Activated CD4-positive, alpha-beta T cell treated with anti-CD3 and anti-CD28 coated beads for 4 hours (primary cell): Measurements from ENCODE around the gene ST6GAL2.

Experiments used
- DNase-seq, 2 donors: peaks; one replicate each; pipeline ENCODE4 v3.0.0-alpha.2; 2020

Gene ST6GAL2

DNA sequence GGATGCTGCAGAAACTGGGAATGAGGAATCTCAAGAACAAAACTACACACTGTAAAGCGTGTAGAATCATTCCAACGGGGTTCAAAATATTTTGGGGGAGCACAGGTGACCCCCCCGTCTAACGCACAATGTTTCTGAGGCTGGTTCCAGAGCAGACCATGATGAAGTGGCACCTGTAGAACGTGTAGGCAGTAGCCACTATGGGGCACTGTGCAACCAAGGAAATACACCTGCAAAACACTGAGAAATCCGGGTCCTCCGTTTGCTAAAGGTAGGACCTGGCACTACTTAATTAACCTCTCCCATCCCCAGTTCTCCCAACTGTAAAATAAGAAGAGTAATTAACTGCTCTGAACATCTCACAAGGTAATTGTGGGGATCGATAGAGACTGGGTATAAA lies 22.6 kb downstream of the ST6GAL2 start:
- no peak for DNase-seq

DNA sequence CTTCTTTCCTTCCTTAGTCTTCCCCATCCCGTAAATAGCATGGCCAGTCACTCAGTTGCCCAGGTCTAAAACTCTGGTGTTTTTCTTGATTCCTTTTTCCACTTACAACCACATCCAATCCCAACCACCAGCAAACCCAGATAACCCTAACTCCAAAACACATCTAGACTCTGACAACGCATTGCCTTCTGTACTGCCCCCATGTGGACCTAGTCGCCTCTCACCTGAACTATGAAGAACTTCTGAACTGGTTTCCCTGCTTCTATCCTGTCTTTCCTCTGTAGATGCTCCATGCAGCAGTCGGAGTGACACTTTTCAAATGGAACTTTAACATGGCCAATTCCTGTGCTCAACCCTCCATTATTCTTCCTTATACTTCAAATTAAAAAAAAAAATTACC lies 26.5 kb downstream of the ST6GAL2 start:
- no peak for DNase-seq

DNA sequence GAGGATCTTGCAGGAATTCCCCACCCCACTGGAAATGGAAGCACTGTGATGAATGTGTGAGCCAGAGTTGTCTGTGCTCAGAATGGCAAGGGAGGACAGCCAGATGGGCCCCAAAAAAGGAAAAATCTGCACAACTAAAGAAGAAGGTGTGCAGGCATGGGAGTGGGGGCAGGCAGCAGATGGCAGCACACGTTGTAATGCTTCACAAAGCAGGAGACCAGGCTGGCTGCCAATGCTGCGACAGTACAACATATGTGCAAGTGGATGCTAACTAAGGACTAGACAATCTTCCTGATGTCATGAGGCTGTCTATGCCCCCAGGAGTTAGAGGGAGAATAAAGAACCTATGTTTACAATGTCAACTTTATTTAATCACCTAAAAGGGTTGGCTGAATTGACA lies 27.2 kb downstream of the ST6GAL2 start:
- DNase-seq, result no peak

DNA sequence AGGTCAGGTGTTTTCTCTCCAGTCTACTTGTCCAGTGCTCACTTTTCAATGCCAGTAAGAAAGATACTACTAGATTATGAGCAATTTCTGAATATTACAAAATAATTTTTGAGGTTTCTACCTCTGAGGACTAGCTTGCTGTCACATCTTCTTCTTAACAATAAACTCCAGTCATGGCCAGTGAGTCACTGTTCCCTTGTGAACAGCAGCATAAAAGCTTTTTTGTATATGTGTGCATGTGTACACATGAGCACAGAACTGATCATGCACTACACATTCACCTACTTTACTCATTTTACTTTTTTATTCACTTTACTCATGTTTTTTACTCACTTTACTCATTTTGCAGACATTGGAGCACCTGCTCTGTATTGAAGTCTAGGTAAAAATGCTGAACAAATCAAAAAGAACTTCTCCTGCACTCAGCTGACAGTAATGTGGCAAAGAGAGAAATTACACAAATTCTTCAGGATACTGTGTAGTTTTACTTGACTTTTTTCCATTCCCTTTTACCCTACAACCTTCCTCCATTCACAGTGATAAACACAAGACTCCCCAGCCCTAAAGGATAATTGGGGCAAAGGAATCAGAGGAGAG lies 28.0 kb downstream of the ST6GAL2 start:
- DNase-seq, result no peak

DNA sequence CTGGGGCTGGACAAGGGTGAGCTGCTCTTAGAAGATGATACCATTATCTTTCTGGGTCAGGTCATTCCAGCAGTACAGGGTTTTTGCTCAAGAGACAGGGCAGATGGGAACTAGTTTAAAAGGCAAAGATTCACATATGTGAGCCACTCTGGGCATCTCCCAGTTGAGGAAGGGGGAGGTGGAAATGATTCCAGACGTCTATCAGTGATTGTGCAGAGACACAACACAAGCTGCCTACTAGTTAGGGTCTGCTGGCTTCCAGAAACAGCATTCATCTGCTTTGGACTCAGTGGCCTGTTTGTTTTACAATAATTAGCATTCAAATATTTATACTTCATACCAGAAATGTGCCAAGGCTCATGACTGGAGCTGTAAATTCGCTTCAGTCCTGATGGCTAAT lies 32.3 kb downstream of the ST6GAL2 start:
- no peak for DNase-seq

DNA sequence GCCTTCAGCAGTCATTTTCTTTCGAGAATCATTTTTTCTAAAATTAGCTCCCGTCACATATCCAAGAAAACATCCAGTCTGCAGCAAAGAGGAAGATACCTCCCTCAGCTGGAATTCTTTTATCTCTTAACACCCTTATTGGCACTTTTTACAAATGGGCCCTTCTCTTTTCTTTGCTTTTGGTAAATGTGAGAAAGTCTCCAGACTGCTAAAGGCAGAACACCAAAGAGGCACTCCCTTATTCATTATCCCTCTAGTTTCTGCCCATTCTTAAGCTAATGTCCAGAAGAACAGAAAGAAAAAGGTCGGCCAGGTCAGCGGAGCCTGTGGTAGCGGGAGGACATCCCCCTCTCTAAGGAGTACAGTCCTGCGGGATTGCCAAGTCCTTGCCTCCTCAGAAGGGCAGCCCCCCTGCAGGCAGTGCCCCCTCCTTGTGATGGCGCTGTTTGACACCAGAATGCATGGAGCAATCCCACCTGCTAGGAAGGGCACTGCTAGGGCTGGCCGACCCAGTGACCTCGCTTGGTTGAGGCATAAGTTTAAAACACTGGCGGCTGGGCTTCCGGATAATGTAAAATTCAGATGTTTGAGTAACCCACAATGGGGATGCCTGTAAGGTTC lies 34.0 kb downstream of the ST6GAL2 start:
- DNase-seq, result no peak

DNA sequence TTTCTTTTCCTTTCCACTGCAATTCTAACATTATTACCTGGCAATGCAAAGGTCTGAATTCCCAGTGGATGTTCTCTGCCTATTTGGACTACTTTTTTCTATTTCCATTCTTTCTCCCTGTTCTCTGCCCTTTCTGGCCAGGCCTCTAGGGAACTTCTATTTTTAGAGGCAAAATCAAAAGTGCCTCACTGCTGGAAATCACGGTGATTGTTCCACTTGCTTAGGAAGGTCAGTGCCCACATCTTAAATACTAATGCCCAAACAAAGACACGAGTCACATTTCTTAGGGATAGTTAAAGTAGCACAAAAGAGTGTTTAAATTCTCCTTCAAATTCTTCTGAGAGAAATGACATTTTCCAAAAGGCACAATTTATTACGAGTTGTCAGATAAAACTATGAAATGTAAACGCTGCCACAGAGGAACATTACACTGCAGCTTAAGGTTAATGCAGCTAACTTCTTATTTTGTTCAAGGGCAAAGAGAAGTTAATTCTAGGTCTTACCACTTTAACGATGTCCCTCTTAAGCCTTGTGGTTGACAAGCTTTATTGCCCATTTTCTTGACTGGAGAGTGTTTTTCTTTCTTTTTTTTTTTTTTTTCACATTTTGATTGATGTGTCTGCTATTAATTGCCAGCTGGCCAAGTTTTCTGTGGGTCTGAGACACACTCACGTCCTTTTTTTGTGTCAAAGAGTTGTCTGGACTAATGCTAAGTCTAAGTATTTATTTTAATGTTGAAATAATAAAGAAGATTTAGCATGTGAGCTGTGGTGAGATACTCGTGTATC lies 34.7 kb downstream of the ST6GAL2 start:
- DNase-seq, result no peak

DNA sequence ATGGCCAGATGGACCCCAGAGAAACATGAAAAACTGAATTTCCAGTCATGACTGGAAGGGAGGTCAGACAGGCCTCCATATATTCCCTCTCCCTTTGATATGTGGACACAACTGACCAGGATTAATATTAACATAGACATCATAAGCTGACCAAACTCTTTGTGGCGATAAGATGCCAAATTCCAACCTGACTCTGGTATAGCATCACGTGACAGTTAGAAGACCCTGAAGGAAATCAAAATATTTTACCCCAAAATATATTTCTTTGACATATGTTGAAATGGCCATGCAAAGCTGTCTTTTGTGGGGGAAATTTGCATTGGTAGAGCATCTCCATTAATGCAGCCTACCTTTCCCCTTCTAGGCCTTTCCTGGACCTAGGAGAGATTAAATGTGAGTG lies 36.7 kb downstream of the ST6GAL2 start:
- DNase-seq, result no peak

DNA sequence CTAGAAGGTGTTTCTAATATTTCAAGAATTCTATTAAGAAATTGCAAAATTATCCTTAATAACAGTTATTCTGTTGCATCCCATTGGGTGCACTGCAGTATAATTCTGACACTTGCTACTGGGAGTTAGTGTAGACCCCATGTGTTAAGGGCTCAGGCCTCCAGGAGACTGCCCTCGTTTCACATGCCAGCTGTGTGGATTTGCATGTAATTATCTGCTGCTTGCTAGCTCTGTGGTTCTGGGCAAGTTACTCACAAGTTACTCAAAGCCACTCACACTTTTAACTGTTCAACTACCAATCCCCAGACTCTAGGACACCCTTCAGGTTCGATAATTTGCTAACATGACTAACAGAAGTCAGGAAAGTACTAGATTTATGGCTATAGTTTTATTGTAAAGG lies 38.6 kb downstream of the ST6GAL2 start:
- DNase-seq, result no peak

DNA sequence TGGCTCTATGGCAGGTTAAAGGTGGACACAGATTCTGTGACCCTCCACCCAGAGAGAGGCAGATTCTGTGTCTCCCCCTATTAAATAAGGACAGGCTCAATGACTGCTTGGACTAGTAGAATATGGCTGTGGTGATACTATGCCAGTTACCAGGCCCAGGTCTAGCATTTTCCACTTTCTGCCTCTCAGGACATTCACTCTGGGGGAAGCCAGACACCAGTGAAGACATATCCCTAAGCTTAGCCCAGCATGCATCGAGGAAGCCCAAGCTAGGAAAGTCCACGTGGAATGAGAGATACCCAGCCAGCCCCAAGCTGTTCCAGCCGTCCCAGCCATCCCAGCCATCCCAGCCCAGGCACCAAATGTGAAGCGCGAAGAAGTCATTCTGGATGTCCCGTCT lies 40.3 kb downstream of the ST6GAL2 start:
- DNase-seq, result no peak

DNA sequence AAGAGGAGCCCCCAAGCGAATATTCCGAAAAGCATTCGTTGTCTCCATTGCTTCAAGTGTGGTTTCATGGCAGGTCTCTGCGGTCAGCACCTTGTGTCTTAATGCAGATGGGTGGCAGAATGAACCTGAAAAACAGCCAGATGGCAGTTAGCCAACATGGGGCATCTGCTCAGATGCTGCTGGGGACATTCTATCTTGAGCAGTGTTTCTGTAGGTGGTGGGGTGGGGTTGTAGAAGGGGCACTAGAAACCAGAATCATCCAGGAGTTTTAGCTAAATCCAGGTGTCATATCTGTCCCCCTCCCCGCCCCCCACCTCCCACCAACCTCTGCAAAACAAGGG lies 42.1 kb downstream of the ST6GAL2 start:
- no peak for DNase-seq

DNA sequence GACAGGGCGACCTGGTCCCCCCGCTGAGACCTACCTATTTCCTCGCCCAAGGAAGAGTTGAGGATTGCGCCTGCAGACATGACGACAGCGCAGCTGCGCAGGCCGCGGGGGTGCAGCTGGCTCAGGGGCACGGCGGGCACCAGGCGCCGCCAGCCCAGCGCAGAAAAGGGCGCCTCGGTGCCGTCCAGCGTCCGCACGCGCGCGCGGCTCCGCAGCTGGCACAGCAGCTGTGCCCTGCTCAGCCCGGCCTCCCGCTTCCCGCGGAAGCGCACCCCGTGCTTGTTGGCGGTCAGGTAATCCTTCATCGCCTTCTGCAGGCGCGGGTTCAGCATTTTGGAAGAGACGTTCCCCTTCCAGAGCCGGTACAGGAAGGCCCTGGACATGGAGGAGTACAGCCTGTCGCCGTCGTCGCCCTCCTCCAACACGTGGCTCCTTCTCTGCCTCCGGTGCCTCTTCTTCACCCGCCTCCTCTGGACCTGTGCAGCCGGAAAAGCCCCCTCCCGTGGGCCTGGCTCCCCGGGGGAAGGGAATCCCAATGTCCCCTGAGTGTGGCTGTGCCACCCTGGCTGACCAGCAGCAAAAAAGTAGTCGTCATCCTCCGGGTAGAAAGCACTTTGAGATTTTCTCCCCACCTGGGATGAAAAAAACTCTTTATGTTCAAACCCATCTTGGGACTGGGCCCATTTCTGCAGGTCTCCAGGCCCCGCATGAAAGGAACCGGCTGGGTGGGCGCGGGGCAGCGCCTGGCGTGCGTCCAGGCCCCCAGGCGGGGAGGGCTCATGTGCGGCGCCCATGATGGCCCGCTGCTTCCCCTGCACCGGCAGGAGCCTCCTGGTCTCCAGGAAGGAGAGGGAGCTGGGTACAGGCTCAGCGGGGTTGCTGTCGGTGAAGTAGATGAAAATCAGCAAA lies 42.7 kb downstream of the ST6GAL2 start:
- no peak for DNase-seq

DNA sequence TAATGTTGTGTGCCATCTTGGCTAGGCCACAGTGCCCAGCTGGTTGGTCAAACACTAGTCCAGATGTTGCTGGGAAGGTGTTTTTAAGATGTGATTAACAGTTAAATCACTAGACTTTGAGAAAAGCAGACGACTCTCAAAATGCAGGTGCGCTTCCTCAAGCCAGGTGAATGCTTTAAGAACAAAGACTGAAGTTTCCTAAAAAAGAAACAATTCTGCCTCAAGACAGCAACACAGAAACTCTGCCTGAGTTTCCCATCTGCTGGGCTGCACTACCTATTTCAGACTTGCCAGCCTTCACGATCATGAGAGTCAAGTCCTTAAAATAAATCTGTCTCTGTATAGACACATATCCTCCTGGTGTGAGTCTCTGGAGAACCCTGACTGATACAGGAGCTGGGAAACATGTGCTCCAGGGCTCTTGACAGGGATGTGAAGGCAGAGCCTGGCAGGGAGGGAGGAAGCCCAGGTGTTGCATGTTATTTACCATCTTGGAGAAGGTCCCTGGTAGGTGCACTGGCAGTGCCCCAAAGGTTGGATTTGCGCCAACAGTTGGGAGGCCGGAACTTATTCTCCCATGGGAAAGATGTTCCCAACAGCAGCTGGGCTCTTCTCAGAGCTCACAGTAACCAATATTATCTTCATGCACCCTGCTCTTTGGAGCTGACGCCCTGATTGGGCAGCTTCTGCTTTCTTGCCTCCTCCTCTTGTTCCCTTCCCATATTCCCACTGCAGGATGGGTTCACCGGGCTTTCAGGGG lies 43.9 kb downstream of the ST6GAL2 start:
- no peak for DNase-seq

DNA sequence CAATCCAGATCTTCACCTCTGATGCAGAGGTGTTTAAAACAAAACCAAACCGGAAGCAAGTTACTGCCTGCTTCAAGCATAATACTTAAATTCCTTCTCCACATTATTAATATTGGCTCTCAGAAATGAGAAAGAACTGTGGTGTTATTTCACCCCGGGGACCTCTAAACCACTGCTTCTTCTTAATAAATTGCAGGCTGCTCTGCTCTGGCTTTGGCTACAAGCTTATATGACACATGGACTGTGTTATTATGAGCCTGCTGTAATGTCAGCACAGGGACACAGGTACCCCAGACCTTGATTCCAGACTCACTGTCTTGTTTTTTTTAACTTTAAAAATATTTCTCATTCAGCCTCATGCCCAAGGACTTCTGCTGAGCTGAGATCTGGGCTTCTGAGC lies 45.1 kb downstream of the ST6GAL2 start:
- no peak for DNase-seq

DNA sequence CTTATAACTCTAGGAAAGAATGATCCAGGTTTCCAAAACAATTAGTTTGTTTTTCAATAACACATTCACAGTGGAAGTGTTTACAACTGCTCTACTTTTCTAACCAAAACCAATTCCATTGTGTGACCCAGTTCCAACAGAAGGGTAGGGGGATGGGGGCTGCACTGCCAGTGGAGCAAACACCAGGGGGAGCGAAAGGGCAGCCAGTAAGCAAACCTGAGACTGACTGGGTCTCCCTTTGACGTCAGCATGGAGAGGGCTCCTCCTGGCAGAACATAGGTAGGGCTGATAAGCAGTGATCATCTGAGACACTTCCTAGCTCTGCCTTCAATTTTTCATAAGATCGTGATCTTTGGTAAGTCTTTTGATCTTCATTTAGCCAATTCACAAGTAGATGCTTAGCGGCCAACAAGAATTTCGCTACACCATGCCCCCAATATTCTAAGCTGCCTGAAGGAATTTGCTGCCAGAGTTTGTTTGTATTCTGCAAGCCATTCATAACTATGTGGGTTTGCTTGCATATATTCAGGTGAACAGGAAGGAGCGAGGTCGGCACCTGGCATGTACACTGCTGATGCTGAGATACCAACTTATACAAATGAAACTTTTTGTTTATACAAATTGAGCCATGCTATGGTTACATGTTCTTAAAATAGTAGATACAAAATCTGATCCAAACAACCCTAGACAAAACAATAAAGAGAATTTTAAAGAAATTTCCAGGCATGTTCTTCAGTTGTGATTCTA lies 45.9 kb downstream of the ST6GAL2 start:
- DNase-seq, result no peak

DNA sequence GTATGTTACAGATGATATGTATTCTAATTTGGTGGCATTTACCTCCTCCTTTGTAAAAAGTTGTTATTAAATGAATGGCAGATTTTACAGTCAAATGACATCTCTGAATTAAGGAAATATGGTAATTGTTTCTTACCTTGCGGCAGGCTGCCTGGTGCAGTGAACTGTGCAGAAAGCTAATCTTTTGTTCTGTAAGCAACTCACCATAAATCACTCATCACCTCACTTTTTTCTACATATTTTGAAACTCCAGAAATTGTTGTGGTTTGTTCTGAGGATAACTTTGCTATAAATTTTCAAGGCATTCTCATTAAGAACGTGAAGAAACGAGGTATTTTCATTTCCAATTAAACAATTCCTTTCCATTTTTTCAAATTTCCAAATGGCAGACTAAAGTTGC lies 52.7 kb downstream of the ST6GAL2 start:
- no peak for DNase-seq

DNA sequence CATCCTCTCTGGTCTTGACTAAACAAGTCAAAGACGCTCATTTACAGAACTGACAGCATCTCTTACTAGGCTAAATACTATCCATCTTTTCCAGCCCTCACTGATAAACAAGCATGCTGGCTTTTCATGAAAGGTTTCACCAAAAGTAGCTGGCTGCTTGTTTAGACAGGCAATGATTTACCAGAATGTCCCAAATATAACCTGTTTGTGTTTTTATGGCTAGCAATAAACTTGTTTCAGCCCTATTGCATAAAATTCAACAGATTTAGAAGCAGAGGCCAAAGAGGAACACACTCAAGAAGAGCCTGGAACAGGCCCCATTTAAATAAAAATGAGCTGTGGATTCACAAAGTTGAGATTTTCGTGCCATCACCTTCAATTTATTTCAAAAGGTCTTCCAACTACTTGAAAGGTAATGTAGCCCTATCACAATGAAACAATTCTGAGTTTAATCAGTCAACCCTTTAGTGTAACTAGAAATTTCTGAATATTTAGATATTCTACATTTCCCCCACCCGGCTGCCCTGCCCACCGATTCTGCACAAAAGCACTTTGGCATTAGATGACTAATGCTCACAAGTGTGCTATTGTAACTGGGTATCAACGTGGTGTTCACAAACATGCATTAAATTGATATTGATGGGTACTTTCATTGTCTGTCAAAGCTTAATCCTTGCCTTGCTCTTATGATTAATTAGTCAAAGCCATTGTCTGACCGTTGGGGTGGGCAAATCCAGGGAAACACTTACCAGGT lies 54.0 kb downstream of the ST6GAL2 start:
- DNase-seq, result no peak

DNA sequence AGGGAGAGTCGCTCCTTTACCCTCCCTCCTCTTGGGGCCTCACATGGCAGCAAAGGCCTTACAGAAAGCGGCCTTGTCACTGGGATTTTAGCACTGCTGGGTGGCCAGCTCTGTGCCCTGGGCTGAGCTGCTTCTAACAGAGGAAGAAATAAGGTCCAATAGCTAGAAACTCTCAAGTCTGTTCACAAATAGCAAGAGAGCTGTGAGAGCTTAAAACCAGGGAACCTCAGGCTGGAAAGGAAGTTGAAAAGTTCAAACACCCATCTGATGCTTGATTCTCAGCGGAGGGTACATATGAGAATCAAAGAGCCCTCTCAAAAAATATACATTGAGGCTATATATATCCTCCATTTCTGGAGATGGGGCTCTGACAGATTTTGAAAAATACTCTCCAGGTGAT lies 54.7 kb downstream of the ST6GAL2 start:
- no peak for DNase-seq

DNA sequence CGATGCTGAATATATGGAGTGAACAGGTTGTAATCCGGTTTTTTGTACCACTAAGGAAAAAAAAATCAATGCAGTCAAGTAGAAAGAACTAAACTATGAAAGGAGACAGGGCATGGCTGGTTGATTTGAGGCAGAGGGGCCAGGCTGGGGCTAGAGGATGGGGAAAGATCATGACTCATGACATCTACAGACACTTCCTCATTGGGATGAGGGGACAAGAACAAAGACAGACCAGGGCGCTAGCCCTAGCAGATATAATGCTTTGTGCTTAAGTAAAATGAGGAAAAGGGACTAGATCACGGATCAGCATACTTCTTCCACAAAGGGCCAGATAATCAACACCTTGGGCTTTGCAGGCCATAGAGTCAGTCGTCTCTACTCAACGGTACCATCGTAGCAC lies 55.8 kb downstream of the ST6GAL2 start:
- no peak for DNase-seq

DNA sequence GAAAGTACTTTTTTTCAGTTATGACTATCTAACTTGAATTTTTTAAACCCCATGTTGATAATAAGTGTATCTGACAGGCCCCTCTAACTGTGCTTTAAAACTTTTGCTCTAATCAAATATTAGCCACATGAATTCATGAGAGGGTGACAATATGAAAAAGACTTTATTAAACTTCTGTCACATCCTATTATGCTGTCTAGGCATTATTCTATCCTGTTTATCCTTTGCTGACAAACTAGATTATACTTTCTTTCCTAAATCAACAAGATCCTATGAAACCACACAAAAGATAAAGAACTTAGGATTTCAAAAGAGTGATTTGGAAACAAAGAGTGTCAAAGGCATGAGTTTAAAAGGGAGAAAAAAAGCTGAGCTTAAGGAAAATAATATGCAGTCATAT lies 57.8 kb downstream of the ST6GAL2 start:
- no peak for DNase-seq

DNA sequence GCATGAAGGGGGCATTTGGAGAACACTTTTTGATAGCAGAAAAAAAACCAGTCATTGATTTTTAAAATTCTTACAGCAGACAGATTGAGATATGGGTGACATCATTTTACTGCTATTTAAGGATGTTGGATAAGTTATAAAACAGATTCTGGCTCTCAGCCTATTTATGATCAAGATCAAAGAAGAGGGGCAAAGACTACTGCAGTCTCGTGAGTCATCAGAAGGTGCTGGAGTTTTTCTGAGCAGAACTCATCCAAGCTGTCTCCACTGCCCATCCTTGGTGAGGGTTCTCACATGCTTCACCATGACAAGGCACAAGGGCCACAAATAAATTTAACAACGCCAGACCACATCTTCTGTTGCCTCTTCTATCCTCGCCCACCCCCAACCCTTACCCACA lies 58.8 kb downstream of the ST6GAL2 start:
- no peak for DNase-seq
